ENCODE data around the gene INO80B. TPM values are rescaled to one million over a fixed set of nuclear protein-coding genes. Genes with fewer than 3 reads are reported as not detected.

Gene INO80B
- total RNA-seq, result 11.7 and 23.1 TPM in 2 replicates

GRCh38 chr2:74454654-74455511 lies at the start of gene INO80B:
INO80B (plus strand) TSS chr2:74455087; CDS start chr2:74455117, 30 bp downstream.

GRCh38 chr2:74421221-74421870 lies 33.5 kb upstream of the INO80B start, which contains the start of the genes C2orf81 and WDR54:
C2orf81 (minus strand) TSS chr2:74421619; CDS start chr2:74421560, 59 bp downstream.
WDR54 (plus strand) TSS chr2:74421730; CDS start chr2:74422154, 424 bp downstream.

DNA sequence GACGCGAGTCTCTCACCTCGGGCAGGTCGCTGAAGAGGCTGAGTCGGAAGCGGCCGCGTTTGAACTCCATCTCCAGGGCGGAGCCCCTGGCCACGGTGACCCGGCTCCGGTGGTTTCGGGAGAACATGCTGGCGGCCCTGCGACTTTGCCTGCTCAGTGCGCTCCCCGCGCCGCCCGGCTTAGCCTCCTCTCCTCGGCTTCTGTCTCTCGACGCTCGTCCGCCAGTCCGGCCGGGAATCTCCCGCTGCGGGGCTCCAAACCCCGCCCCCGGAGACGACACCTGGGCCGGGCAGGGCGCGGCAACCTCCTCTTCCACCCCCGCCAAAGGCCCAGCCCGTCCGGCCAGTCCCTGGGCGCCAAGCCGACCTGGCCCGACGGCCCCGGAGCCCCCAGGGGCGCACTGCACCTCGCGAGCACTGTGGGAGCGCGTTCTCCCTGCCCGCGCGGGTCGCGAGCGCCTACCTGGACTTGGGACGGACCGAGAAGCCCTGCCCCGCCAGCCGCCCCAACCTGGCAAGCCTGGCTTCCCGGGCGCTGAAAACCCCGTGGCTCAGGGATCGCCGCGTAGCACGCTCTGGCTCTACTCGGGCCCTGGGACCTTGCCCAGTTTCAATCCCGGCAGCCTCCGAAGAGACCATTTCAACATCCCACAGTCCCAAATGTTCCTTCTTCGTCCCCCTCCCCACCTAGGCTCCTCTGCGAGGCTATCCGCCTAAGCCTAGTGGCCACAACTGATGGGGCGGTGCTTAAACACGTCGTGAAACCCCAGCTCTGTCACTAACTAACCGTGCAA lies 13.0 kb upstream of the INO80B start, which contains the start of gene RTKN:
Gene RTKN, minus strand, starts transcription at position 248 of the 793 bp plus-strand sequence. Its CDS starts 121 bp downstream, at position 127.

DNA sequence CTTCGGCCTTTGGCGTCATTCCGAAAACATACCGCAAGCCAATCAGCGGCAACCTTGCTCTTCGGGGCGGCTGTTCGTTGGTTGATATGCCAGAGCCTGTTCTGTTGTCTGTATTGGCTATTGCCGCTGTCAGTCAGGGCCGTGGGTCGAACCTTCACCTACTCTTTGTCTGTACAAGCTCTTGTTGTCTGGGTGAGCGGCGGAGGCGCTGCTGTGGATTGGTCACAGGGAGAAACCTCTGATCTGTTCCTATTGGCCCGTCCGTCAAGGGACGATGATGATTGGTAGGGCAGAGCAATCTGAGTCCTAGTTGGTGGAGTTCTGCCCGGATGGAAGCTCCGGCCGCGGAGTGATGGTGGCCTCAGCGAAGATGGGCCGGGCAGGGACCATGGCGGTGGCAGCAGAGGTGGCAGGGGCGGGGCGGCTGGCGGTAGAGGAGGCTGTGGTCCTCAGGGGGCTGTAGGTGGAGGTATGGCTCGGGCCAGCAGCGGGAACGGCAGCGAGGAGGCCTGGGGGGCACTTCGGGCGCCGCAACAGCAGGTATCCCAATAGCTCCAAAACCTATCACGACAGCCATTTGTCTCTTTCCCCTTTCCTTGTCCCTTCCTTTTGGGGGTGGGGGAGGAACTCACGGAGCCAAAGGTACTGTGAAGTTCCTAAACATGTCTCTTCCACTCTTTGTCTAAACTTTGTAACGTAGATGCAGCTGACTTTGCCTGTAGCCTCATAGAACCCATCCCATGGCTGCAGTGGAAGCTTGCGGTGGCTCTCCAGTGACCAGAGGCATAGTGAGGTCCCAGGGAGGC lies 3.4 kb downstream of the INO80B start, which contains the start of gene WBP1:
Gene WBP1, plus strand, starts transcription at position 307 of the 806 bp plus-strand sequence. Its CDS starts 165 bp downstream, at position 472.

GRCh38 chr2:74472086-74472944 lies 17.4 kb downstream of the INO80B start, which contains the start of gene MRPL53:
MRPL53 (minus strand) TSS chr2:74472680; CDS start chr2:74472660, 20 bp downstream.

GRCh38 chr2:74482801-74483674 lies 28.2 kb downstream of the INO80B start, which contains the start of the genes CCDC142 and TTC31:
CCDC142 (minus strand) TSS chr2:74482998; CDS start chr2:74482837, 161 bp downstream.
TTC31 (plus strand) TSS chr2:74483081; CDS start chr2:74483096, 15 bp downstream.

DNA sequence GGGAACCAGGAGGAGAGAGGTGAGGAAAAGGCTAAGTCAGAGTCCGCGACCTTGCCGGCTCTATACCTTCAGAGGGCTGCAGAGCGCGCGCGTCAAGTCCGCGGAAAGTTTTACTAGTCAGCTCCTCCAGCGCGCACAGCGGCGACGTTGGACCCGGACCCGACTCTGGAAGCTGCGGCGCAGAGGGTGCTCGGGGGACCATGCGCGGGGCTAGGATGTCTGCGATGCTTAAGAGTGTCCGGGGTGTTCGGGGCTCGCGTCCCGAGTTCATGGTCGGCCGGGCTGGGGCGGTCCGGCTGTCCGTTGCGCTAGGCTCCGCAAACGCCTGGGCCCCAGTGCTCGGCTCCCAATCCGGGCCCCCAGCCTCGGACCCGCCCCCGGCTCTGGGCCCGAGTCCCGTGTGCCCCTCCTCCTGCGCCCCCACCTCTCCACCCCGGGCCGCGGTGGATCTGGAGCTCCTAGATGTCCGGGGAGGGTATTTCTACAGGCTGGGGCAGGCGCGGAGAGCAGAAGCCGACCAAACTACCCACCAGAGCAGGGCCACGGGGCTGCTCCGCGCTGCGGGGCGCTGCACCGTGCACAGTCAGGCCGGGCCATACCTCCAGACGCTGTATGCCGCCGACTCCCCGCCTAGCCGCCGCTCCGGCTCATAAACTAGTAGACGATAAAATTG lies 44.5 kb downstream of the INO80B start, which contains the start of gene LBX2:
Gene LBX2, minus strand, starts transcription at position 337 of the 673 bp plus-strand sequence. Its CDS starts 66 bp downstream, at position 271.

GRCh38 chr2:74507145-74507925 lies 52.4 kb downstream of the INO80B start, which contains the start of gene PCGF1:
PCGF1 (minus strand) TSS chr2:74507695; CDS start chr2:74507668, 27 bp downstream.

Other genes with a start within 250 kb of the INO80B start
- 0.30 and 0.32 TPM in 2 replicates for gene SLC4A5, start 111.7 kb upstream of the INO80B start, total RNA-seq
- gene DCTN1, start 74.8 kb upstream of the INO80B start, total RNA-seq, result 113 and 127 TPM in 2 replicates
- 0.46 and 0.65 TPM in 2 replicates for gene C2orf81, start 33.5 kb upstream of the INO80B start, total RNA-seq
- 47.9 and 65.3 TPM in 2 replicates for gene WDR54, start 33.4 kb upstream of the INO80B start, total RNA-seq
- 7.1 and 10.3 TPM in 2 replicates for gene RTKN, start 13.2 kb upstream of the INO80B start, total RNA-seq
- gene WBP1, start 3.4 kb downstream of the INO80B start, total RNA-seq, result 30.4 and 30.5 TPM in 2 replicates
- 72.8 and 91.3 TPM in 2 replicates for gene MOGS, start 10.3 kb downstream of the INO80B start, total RNA-seq
- 47.7 and 52.4 TPM in 2 replicates for gene MRPL53, start 17.6 kb downstream of the INO80B start, total RNA-seq
- gene CCDC142, start 27.9 kb downstream of the INO80B start, total RNA-seq, result 13.6 and 22.9 TPM in 2 replicates
- 7.1 and 16.3 TPM in 2 replicates for gene TTC31, start 28.0 kb downstream of the INO80B start, total RNA-seq
- gene LBX2, start 44.5 kb downstream of the INO80B start, total RNA-seq, result 1.6 and 1.7 TPM in 2 replicates
- 14.3 and 17.2 TPM in 2 replicates for gene PCGF1, start 52.6 kb downstream of the INO80B start, total RNA-seq
- gene TLX2, start 59.4 kb downstream of the INO80B start, total RNA-seq, result not detected in 2 replicates
- gene DQX1, start 71.1 kb downstream of the INO80B start, total RNA-seq, result not detected in 2 replicates
- 84.8 and 116 TPM in 2 replicates for gene AUP1, start 74.6 kb downstream of the INO80B start, total RNA-seq
- 40.7 and 63.3 TPM in 2 replicates for gene HTRA2, start 74.8 kb downstream of the INO80B start, total RNA-seq
- 2.9 and 4.4 TPM in 2 replicates for gene LOXL3, start 98.9 kb downstream of the INO80B start, total RNA-seq
- gene DOK1, start 99.6 kb downstream of the INO80B start, total RNA-seq, result 15.9 and 21.6 TPM in 2 replicates
- gene M1AP, start 193.2 kb downstream of the INO80B start, total RNA-seq, result not detected in 2 replicates
- 4.2 and 4.7 TPM in 2 replicates for gene SEMA4F, start 199.2 kb downstream of the INO80B start, total RNA-seq

Measured in epithelial cell of umbilical artery (primary cell).